NCI-H2107 treated with DMSO at 0.1 percent for 48 hours (cell line): ENCODE results near the gene ANP32D.
"Not testable (repeated sequence)": the region's sequence is repeated elsewhere in the genome, so short reads cannot be mapped to it uniquely, and the experiment has no call there.

Experiments used
- DNase-seq: peaks from one replicate; lab custom pipeline; 2025; ENCODE audit not compliant: unreplicated experiment; lab: John Stamatoyannopoulos, UW

ANP32D gene

GRCh38 chr12:48472259-48472658, at the start of gene ANP32D:
TSS of gene ANP32D (plus strand) at chr12:48472559. CDS start at chr12:48472665, 106 bp downstream.
- no peak for DNase-seq

- DNase-seq = no peak
These were observed 49.2 kb upstream of the ANP32D start for GRCh38 chr12:48423171-48423570.

- DNase-seq = no peak
These were observed 47.7 kb upstream of the ANP32D start for GRCh38 chr12:48424644-48425043.

GRCh38 chr12:48434016-48434415, 38.3 kb upstream of the ANP32D start:
- not testable (repeated sequence) for DNase-seq

DNA sequence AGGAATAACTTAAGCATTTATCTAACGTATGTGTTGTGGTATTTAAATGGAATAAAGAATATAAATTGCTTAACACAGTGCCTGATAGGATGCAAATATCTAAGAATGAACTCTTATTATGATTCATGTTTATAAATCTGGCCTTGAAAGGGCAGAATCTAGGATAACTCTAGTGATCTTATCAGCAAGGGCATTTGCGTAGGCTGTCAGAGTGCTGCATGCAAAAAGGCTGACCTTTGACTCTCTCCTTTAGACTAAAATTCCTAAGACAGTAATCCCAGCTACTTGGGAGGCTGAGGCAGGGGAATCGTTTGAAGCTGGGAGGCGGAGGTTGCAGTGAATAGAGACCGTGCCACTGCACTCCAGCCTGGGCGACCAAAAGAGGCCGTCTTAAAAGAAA, 31.3 kb upstream of the ANP32D start:
- DNase-seq = no peak

DNA sequence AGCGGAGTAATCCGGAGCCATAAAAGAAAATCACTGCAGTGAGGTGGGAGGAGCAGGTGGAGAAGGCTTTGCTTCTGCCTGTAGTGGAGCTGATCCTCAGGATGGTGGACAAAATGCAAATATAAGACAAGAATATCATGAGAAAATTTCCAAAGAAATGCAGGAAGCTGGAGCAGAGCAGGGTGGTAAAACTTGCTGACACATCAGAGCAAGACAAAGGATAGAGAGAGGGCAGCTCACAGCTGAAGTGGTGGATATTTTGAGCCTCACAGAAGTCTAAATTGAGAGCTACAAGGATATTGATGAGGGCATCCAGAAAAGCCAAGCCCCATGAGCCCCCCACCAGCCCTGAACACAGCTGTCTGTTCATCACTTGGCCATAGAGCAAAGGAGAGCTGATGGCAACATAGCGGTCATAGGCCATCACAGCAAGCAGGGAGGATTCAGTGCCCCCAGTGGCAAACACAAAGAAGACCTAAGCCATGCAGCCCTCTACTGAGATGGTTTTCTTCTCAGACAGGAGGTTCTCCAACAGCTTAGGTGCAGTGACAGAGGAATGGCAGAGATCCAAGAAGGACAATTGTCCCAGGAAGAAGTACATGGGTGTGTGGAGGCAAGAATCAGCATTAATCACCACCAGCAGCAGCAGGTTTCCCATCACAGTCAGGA, 30.0 kb upstream of the ANP32D start:
- DNase-seq = no peak

GRCh38 chr12:48445538-48445937, 26.8 kb upstream of the ANP32D start:
- no peak for DNase-seq

DNA sequence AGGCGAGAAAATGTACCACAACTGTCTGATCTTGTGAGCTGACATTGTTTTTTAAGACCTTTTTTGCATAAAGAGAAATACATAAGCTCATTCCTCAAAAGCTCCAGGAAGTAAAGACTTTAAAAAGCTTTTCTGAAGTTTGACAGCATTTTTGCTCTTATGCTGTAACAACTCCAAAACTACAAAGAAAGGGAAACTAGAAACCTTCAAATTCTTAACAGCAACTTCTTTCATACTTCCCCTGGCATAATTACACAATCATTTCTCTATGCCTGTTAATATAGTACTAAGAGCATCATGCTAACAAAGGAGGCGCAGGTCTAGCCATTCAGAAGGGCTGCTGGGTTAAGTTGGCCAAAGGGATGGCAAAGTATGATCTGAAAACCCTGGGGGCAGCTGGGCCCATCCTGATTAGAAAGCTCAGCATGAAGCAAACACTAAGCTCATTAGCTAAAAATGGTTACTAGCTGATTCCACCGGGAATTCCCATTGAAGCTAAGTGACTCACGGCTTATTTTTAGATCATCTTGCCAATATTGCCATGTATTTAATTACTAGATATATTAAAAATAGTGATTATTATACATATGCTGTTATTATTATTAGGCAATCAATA, 26.1 kb upstream of the ANP32D start:
- DNase-seq = no peak

- DNase-seq = no peak
These were observed 24.6 kb upstream of the ANP32D start for GRCh38 chr12:48447755-48448154.

GRCh38 chr12:48451372-48451771, 21.0 kb upstream of the ANP32D start:
- no peak for DNase-seq

- DNase-seq = not testable (repeated sequence)
These were observed 19.4 kb upstream of the ANP32D start for GRCh38 chr12:48452961-48453360.

DNA sequence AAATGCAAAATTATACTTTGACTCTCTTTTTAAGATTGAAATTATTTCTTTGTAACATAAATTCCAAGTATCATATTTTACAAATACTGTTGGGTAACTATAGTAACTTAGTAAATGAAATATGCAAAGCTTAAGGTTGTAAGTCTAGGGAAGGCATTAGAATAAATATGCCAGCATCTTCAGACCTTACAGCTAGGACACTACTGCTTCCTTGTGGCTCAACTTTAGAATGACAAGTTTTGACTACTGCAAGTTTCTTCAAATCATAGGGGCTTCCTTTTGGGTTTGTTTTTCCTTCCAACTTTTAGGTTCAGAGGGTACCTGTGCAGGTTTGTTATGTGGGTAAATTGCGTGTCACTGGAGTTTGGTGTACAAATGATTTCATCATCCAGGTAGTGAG, 17.7 kb upstream of the ANP32D start:
- DNase-seq = no peak

- no peak for DNase-seq
These were observed 17.2 kb upstream of the ANP32D start for GRCh38 chr12:48455116-48455515.

GRCh38 chr12:48459259-48459658, 13.1 kb upstream of the ANP32D start:
- no peak for DNase-seq

DNA sequence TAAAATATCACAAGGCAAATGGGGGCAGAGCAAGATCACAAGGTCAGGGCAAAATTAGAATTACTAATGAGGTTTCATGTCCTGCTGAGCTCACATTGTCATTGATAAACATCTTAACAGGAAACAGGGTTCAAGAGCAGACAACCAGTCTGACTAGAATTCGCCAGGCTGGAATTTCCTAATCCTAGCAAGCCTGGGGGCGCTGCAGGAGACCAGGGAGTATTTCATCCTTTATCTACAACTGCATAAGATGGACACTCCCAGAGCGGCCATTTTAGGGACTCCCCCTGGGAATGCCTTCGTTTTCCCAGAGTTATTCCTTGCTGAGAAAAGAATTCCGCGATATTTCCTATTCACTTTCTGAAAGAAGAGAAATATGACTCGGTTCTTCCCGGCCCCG, 3.3 kb upstream of the ANP32D start:
- not testable (repeated sequence) for DNase-seq

- DNase-seq = no peak
These were observed 702 bp downstream of the ANP32D start for GRCh38 chr12:48473061-48473460.

GRCh38 chr12:48474497-48474896, 2.1 kb downstream of the ANP32D start:
- DNase-seq = not testable (repeated sequence)

DNA sequence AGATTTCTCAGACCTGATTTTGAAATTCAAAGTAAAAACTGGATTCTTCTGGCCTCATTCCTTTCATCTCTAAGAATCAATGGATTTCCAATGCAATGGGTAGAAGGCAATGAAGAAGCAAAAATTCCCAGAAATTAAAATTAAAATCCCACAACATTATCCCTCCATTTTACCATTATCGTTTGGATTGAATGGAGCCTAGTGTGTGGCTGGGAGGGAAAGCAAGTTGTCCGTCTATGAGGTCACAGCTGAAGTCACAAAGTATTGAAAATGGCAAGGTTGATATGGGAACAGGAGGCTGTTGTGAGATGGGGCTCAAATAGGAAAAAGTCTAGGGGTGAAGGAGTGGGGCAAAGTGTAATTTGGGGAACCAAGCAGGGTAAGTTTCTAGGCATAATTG, 9.8 kb downstream of the ANP32D start, which contains the start of gene C12orf54:
C12orf54 (plus strand) TSS at position 301 of the 400 bp plus-strand sequence. CDS start 799 bp downstream, outside the sequence.
- DNase-seq = no peak

DNA sequence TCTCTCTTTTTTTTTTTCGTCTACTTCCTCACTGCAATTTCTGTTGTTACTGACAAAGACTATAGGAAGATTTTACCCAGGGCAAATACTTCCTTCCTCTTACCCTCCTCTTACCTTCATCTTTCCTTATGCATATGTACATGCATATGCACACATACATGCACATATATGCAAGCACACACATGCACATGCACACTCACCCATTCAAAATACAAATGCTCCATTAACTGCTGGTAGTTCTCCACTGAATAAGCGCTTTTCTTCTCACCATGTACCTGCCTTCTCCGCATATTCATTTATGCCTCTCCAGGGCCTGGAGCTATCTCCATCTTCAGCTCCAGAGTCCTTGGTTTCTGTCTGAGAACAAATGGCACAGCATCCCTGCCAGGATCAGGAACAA, 10.6 kb downstream of the ANP32D start:
- no peak for DNase-seq

- no peak for DNase-seq
These were observed 13.9 kb downstream of the ANP32D start for GRCh38 chr12:48486261-48486660.

DNA sequence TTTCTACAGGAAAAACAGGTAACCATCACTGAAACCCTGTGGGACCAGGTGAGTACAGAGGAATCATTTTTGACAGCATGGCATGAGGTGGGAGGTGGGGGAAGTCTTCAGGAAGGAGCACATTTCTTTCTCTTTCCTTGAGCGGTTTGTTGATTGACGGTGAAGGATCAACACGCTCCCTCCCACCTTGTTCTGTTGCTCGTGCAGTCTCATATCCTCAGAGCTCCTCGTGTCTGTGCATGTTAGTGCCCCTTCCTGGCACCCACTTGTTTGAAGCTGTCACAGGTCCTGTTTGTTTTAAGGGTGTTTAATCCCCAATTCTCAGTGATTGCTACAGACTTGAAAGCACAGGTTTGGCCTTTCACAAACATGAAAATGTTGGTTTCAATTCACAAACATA, 14.3 kb downstream of the ANP32D start:
- no peak for DNase-seq

- DNase-seq = no peak
These were observed 16.7 kb downstream of the ANP32D start for GRCh38 chr12:48489012-48489411.

DNA sequence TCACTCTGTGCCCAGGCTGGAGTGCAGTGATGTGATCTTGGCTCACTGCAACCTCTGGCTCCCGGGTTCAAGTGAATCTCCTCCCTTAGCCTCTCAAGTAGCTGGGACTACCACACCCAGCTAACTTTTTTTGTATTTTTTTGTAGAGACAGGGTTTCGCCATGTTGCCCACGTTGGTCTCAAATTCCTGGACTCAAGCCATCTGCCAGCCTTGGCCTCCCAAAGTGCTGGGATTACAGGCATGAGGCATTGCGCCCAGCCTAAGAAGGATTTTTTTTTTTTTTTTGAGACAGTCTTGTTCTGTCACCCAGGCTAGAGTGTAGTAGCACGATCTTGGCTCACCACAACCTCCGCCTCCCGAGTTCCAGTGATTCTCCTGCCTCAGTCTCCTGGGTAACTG, 17.1 kb downstream of the ANP32D start:
- not testable (repeated sequence) for DNase-seq
